HFF-Myc (cell line): ENCODE measurements around the gene TRIP13.
"Not testable (repeated sequence)": the region's sequence is repeated elsewhere in the genome, so short reads cannot be mapped to it uniquely, and the experiment has no call there.

Experiments used
- DNase-seq: peaks from one replicate; pipeline ENCODE4 v3.0.0-alpha.2; 2011; ENCODE audit warnings: low read depth; ENCODE audit errors: extremely low read depth
- H3K4me3 ChIP-seq: replicated peaks from 2 replicates; pipeline ENCODE4 v1.5.1; 2011; ENCODE audit warnings: low read depth, mild to moderate bottlenecking, control low read depth, low read length
- TF ChIP-seq, protein P1 (sequence below): IDR thresholded peaks from 2 replicates; pipeline ENCODE4 v1.5.1; 2012; ENCODE audit warnings: mild to moderate bottlenecking, low read depth, low read length, control low read depth; ENCODE audit errors: missing control alignments

TRIP13 gene, protein sequence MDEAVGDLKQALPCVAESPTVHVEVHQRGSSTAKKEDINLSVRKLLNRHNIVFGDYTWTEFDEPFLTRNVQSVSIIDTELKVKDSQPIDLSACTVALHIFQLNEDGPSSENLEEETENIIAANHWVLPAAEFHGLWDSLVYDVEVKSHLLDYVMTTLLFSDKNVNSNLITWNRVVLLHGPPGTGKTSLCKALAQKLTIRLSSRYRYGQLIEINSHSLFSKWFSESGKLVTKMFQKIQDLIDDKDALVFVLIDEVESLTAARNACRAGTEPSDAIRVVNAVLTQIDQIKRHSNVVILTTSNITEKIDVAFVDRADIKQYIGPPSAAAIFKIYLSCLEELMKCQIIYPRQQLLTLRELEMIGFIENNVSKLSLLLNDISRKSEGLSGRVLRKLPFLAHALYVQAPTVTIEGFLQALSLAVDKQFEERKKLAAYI

DNA sequence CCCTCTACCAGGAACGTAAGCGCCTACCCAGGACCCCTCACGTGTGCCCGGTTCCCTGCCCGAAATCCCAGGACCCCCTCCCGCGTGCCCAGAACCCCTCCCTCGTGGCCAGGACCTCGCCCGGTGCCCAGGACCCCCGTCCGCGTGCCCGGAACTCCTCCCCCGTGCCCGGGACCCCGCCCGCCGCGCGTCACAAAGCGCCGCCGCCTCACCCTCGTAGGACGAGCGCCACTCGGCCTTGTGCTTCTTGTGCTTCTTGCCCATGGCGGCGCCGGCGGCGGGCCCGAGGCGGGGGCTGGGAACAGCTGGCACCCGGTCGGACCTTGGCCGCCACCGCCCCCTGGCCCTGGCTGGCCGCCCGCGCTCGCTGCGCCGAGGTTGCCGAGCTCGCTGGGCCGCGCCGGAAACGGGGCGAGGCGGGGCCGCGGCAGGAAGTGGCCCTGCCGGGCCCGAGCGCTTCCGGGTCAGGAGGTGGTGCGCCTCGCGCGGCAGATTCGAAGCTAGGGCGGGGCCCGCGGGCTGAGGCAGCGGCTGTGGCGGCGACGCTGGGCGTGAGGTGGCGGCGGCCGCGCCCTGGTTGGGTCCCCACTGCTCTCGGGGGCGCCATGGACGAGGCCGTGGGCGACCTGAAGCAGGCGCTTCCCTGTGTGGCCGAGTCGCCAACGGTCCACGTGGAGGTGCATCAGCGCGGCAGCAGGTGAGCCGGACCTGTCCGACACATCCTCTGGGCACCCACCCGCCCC lies at the start of gene TRIP13, which contains the start of gene BRD9:
TSS of gene TRIP13 (plus strand) at position 491 of the 743 bp plus-strand sequence. CDS start at position 606, 115 bp downstream.
TSS of gene BRD9 (minus strand) at position 408 of the 743 bp plus-strand sequence. CDS start at position 264, 144 bp downstream.
- DNase-seq: no peak
- H3K4me3 ChIP-seq: peak within 1 kb of the TSS; percentile 98
- TF ChIP-seq, protein P1, sequence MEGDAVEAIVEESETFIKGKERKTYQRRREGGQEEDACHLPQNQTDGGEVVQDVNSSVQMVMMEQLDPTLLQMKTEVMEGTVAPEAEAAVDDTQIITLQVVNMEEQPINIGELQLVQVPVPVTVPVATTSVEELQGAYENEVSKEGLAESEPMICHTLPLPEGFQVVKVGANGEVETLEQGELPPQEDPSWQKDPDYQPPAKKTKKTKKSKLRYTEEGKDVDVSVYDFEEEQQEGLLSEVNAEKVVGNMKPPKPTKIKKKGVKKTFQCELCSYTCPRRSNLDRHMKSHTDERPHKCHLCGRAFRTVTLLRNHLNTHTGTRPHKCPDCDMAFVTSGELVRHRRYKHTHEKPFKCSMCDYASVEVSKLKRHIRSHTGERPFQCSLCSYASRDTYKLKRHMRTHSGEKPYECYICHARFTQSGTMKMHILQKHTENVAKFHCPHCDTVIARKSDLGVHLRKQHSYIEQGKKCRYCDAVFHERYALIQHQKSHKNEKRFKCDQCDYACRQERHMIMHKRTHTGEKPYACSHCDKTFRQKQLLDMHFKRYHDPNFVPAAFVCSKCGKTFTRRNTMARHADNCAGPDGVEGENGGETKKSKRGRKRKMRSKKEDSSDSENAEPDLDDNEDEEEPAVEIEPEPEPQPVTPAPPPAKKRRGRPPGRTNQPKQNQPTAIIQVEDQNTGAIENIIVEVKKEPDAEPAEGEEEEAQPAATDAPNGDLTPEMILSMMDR: no peak

DNA sequence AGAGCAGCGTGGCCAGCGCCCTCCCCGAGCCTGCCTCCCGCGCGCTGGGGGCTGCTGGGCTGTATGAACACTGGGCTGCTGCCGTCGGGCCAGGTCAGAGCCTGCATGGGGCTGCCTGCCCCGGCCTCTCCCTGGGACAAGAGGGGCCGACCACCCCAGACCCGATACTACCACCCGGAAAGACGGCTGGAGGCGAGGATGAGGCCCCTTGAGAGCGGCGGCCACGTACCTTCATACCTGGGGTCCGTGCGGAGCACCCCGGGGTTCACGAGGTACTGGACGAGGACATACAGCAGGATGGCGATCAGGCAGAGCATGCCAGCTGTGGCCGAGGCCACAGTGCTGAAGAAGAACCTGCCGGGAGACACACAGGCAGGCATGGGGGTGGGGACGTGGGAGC lies 49.3 kb upstream of the TRIP13 start:
- not testable (repeated sequence) for DNase-seq, H3K4me3 ChIP-seq

DNA sequence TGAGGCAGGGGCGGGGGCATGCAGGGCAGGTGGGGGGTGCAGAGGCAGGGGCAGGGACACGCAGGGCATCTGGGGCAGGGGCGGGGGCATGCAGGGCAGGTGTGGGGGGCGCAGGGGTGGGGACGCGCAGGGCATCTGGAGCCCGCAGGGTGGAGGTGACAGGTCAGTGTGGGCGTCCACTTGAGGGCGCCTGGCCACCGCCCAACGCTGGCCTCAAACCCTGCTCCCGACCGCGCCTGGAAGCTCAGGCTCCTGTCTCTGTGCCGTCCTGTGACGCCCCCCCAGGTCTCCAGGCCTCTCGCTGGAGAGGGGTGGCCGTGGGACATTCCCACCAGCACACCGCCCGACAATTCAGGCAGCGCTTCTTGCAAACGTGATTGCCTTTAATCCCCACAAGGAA lies 48.8 kb upstream of the TRIP13 start:
- not testable (repeated sequence) for DNase-seq, H3K4me3 ChIP-seq

DNA sequence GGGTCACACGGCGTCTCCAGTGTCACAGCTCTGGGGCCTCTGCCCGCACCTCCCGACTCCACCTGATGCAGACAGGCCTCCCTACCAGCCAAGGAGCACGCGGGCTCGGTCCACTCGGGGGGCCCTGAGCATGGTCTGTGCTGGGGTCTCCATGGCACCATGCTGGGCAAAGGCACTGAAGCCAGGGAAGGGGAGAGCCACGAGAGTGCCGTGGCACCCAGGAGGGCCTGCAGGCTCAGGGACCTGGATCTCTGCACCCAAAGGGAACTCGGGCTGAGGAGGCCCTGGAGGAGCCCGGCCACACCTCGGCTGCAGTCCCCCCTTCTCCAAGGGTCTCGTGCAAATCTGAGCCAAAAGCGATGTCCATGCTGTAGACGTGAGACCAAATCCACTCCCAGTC lies 48.3 kb upstream of the TRIP13 start:
- not testable (repeated sequence) for DNase-seq, H3K4me3 ChIP-seq

DNA sequence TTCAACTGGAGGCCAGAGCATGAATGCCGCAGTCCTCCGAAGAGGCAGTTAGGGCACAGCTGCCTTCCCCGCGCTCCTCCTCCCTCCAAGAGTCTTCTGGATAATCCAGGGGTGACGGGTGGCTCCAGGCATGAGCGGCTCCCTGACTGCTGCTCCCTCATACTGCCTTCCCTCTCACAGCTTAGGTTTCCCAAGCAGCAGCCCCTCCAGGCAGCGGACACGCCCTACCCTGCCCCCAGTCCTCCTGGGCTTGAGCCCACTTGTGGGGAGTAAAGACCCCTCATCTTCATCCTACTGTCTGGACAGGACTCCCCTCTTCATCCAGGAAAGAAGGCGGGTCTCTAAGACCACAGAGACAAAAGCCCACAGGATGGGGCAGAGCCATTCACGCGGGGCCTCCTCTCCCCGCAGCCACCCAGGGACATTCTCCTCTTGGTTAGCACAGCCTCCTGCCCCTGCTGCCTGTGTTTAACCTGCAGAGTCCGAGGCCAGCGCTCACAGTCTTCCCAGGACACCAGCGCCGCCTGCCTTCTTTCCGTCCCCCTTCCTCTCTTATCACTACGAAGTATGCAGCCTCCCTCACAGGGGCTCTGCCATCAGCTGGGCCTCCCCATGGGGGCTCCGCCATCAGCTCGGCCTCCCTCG lies 47.5 kb upstream of the TRIP13 start:
- DNase-seq, H3K4me3 ChIP-seq: not testable (repeated sequence)

DNA sequence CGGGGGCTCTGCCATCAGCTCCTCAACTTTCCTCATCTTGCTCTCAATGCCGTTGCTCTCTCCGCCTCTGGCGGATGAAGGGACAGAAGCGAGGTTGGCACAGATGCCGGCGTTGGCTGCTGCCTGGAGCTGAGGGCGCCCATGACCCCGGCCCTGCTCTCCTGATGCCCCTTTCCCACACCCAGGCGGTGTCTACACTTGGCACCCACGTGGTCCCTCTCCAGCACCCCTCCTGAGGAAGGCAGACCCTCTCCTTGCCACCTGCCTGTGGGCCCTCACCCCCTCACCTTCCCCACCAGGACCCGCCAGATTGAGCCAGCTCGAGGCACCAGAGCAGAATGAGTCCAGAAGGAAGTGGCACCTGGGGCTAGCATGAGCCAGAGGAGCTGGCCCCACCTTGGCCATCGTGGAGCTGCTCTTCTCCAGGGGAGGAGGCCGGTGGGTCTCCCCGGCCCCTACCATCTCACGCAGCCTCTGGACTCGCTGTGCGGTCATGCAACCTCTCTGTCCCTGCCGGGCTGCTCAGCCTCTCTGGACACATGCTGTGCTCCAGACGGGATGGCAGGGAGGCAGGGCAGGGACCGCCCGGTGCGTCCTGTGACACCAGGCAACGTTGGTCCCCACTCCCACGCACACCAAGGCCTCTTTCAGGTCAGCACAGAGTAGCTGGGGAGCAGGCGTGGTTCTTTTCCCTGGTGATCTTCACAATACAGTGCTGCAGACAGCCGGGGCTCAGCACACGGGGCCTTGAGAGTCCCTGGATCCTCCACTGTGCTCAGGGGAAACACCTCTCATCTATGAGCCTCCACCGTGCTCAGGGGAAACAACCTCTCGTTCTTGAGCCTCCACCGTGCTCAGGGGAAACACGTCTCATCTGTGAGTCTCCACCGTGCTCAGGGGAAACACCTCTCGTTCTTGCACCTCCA lies 46.7 kb upstream of the TRIP13 start:
- not testable (repeated sequence) for DNase-seq, H3K4me3 ChIP-seq

DNA sequence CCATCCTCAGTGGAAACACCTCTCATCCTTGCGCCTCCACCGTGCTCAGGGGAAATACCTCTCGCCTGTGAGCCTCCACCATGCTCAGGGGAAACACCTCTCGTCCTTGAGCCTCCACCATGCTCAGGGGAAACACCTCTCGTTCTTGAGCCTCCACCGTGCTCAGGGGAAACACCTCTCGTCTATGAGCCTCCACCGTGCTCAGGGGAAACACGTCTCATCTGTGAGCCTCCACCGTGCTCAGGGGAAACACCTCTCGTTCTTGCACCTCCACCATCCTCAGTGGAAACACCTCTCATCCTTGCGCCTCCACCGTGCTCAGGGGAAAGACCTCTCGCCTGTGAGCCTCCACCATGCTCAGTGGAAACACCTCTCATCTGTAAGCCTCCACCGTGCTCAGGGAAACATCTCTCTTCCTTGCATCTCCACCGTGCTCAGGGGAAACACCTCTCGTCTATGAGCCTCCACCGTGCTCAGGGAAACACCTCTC lies 46.0 kb upstream of the TRIP13 start:
- not testable (repeated sequence) for H3K4me3 ChIP-seq

DNA sequence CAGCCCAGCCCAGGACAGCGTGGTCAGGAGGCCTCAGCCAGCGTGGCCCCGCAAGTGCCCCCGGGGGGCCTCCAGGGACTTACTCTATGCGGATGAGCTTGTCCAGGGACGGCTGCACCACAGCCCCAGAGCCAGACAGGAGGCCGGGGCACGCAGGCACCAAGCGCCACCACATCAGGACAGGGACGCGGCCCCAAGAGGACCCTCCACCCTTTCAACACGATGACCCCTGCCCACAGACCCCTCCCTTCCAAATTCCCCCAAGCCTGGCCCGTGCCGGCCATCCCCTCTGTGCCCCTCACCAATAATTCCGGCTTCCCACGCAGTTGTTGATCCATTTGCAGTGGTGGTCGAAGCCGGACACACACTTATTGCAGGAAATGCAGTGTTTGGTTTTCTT lies 45.5 kb upstream of the TRIP13 start:
- not testable (repeated sequence) for DNase-seq, H3K4me3 ChIP-seq

More for the DNA sequence above, 46.0 kb upstream of the TRIP13 start:
- DNase-seq: not testable (repeated sequence)

DNA sequence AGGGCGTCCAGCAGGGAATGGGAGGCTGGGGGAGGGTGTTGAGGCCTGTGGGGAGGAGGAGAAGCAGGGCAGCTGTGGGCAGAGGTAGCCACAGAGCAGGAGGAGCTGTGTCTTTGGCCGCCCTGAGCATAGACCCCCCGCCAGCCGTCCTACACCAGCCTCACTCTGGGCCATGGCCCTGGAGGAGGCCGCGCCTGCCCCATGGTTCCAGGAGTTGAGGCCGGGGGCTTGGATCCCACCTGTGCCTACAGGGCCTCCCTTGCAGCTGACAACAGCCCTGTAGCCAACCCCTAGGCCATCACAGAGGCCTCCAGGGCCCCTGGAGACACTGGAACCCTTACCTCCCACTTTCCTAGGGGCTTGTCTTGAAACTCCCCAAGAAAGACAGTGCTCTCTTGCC lies 44.9 kb upstream of the TRIP13 start:
- not testable (repeated sequence) for DNase-seq, H3K4me3 ChIP-seq

DNA sequence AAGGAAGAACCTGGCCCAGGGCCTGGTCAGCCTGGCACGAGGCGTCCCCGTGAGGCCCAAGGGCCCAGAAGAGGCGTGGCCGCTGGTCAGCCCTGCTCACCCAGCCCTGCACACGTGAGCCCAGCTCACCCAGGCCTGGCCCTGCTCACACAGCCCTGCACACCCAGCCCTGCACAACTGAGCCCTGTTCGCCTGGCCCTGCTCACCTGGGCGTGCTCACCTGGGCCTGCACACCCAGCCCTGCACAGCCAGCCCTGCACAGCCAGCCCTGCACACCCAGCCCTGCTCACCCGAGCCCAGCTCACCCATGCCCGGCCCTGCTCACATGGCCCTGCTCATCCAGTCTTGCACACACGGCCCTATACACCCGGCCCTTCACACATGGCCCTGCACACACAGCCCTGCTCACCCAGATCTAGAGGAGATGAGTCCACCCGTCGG lies 44.0 kb upstream of the TRIP13 start:
- DNase-seq: no peak
- H3K4me3 ChIP-seq: no peak overlapping the region
- TF ChIP-seq, protein P1: no peak
